Endodermal cell (in vitro differentiated cells): ENCODE measurements around the gene DIP2B. TPM values are rescaled to one million over a fixed set of nuclear protein-coding genes. Genes with fewer than 3 reads are reported as not detected.

ENCODE experiments used
- DNase-seq: peaks from one replicate; pipeline ENCODE4 v3.0.0-alpha.2; 2017
- H3K27ac ChIP-seq: 2 replicates; pipeline ENCODE4 v1.5.1; 2013; ENCODE audit warnings: mild to moderate bottlenecking, low read depth, low read length, moderate library complexity
- H3K27me3 ChIP-seq: 2 replicates; pipeline ENCODE4 v1.6.1; 2013; ENCODE audit warnings: mild to moderate bottlenecking, low read length, moderate library complexity; ENCODE audit not compliant: insufficient read depth, control insufficient read depth, poor library complexity, severe bottlenecking
- H3K36me3 ChIP-seq: 2 replicates; pipeline ENCODE4 v1.7.0; 2013; ENCODE audit warnings: mild to moderate bottlenecking, low read length, moderate library complexity; ENCODE audit not compliant: control insufficient read depth, insufficient read depth
- H3K4me1 ChIP-seq: one replicate; pipeline ENCODE4 v1.7.0; 2013; ENCODE audit warnings: low read length; ENCODE audit not compliant: control insufficient read depth, insufficient read depth
- H3K4me3 ChIP-seq: 2 replicates; pipeline ENCODE4 v1.5.1; 2013; ENCODE audit warnings: mild to moderate bottlenecking, low read length, moderate library complexity
- H3K9ac ChIP-seq: 2 replicates; pipeline ENCODE4 v1.6.1; 2013; ENCODE audit warnings: mild to moderate bottlenecking, low read length, moderate library complexity; ENCODE audit not compliant: poor library complexity, severe bottlenecking; ENCODE audit errors: extremely low read depth
- H3K9me3 ChIP-seq: 2 replicates; pipeline ENCODE4 v1.6.1; 2013; ENCODE audit warnings: mild to moderate bottlenecking, low read length, moderate library complexity; ENCODE audit not compliant: control insufficient read depth
- H3K27ac Mint-ChIP-seq: 2 replicates; pipeline ENCODE4 v1.8.0; 2020; ENCODE audit warnings: mixed read lengths
- H3K27me3 Mint-ChIP-seq: 2 replicates; pipeline ENCODE4 v1.8.0; 2021; ENCODE audit warnings: mild to moderate bottlenecking, mixed read lengths; ENCODE audit not compliant: insufficient read depth
- H3K36me3 Mint-ChIP-seq: 2 replicates; pipeline ENCODE4 v1.8.0; 2020; ENCODE audit warnings: low read depth, mixed read lengths
- H3K4me1 Mint-ChIP-seq: 2 replicates; pipeline ENCODE4 v1.8.0; 2020; ENCODE audit warnings: mixed read lengths
- H3K4me3 Mint-ChIP-seq: 2 replicates; pipeline ENCODE4 v1.8.0; 2020; ENCODE audit warnings: mild to moderate bottlenecking, moderate library complexity, mixed read lengths
- H3K9me3 Mint-ChIP-seq: 2 replicates; pipeline ENCODE4 v1.8.0; 2020; ENCODE audit warnings: mild to moderate bottlenecking, mixed read lengths
- whole genome bisulfite sequencing, 2 experiments: methylation state at CpG; one replicate each; pipeline versions ENCODE4 v1.1.5 to v1.1.7; 2013; ENCODE audit warnings: missing lambda C conversion rate in 2 of 2, mixed read lengths in 1 of 2; ENCODE audit not compliant: insufficient coverage in 1 of 2, insufficient read length in 1 of 2; 5-methylcytosine and 5-hydroxymethylcytosine counted together
- total RNA-seq, 2 donors: library from RNA; stranded (reverse); fragmentation: NEBNext Ultra II Directional in 1 of 2; extraction: Animal tissue kit (Norgen Biotek cat#: 25700) in 1 of 2; gene quantifications; 2 replicates in 1 of 2; 3 replicates in 1 of 2; pipeline ENCODE4 v1.2.1, GENCODE V29; 2021
- TF ChIP-seq, protein P1 (sequence below): fragments of 200-600 bp; sonication (generic); conservative IDR thresholded peaks from 2 replicates; pipeline ENCODE4 v1.5.0; 2021; ENCODE audit warnings: antibody characterized with exemption, mild to moderate bottlenecking

DIP2B gene
- total RNA-seq, 2 donors from 2014 or later, result 20.6 to 21.3 TPM

DNA sequence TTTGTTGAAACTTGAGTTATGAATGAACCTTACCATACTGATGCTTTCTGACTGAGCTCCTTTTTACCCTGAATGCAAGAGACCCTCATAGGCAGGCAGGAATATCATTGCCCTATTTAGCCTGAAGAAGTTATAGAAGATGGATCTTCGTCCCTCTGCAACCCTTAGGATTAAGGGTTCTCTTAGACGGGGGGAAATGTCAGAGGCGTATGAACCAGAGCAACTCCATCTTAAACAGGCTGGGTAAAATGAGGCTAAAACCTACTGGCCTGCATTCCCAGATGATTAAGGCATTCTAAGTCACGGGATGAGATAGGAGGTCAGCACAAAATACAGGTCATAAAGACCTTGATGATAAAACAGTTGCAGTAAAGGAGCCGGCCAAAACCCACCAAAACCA is 266.6 kb downstream of the DIP2B start:
- Histone ChIP-seq H3K4me3 (no peak overlapping the region), H3K36me3 (peaks cover 22% of the 10 kb centered on the region), H3K27me3 (no peaks in the 10 kb centered on the region), H3K27ac (no peak overlapping the region), H3K9ac (no peak overlapping the region), H3K9me3 (peaks cover 18% of the 10 kb centered on the region), H3K4me1 (no peaks in the 10 kb centered on the region)
- H3K4me1 Mint-ChIP-seq, result no peaks in the 10 kb centered on the region
- peaks cover 14% of the 10 kb centered on the region for H3K9me3 Mint-ChIP-seq
- WGBS, 2 experiments, result 97 to 98% methylated on average over 5 of the region's 5 CpGs
- TF ChIP-seq, protein P1, sequence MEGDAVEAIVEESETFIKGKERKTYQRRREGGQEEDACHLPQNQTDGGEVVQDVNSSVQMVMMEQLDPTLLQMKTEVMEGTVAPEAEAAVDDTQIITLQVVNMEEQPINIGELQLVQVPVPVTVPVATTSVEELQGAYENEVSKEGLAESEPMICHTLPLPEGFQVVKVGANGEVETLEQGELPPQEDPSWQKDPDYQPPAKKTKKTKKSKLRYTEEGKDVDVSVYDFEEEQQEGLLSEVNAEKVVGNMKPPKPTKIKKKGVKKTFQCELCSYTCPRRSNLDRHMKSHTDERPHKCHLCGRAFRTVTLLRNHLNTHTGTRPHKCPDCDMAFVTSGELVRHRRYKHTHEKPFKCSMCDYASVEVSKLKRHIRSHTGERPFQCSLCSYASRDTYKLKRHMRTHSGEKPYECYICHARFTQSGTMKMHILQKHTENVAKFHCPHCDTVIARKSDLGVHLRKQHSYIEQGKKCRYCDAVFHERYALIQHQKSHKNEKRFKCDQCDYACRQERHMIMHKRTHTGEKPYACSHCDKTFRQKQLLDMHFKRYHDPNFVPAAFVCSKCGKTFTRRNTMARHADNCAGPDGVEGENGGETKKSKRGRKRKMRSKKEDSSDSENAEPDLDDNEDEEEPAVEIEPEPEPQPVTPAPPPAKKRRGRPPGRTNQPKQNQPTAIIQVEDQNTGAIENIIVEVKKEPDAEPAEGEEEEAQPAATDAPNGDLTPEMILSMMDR, result no peak
- peaks cover 40% of the 10 kb centered on the region for H3K36me3 Mint-ChIP-seq
- no peak overlapping the region for H3K27ac Mint-ChIP-seq
- H3K4me3 Mint-ChIP-seq, result no peak overlapping the region
- no peaks in the 10 kb centered on the region for H3K27me3 Mint-ChIP-seq
- DNase-seq, result no peak

DNA sequence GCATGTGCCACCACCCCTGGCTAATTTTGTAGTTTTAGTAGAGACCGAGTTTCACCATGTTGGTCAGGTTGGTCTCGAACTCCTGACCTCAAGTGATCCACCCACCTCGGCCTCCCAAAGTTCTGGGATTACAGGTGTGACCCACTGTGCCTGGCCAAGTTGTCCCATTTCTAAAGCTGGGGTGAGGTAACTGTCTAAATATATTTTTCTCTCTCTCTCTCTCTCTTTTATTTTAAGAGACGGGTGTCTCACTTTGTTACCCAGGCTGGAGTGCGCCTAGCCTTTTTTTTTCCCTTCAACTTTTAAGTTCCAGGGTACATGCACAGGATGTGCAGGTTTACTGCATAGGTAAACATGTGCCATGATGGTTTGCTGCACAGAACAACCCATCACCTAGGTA is 267.7 kb downstream of the DIP2B start:
- Histone ChIP-seq H3K9ac (no peak overlapping the region), H3K27me3 (no peaks in the 10 kb centered on the region), H3K4me3 (no peak overlapping the region), H3K36me3 (peaks cover 22% of the 10 kb centered on the region), H3K27ac (no peak overlapping the region), H3K9me3 (peaks cover 18% of the 10 kb centered on the region), H3K4me1 (no peaks in the 10 kb centered on the region)
- peaks cover 14% of the 10 kb centered on the region for H3K9me3 Mint-ChIP-seq
- TF ChIP-seq, protein P1, result no peak
- H3K27ac Mint-ChIP-seq, result no peak overlapping the region
- no peak overlapping the region for H3K4me3 Mint-ChIP-seq
- 98 to 100% methylated on average over 5 of the region's 5 CpGs for WGBS, 2 experiments
- no peaks in the 10 kb centered on the region for H3K4me1 Mint-ChIP-seq
- H3K36me3 Mint-ChIP-seq, result peaks cover 43% of the 10 kb centered on the region
- no peak for DNase-seq
- no peaks in the 10 kb centered on the region for H3K27me3 Mint-ChIP-seq

DNA sequence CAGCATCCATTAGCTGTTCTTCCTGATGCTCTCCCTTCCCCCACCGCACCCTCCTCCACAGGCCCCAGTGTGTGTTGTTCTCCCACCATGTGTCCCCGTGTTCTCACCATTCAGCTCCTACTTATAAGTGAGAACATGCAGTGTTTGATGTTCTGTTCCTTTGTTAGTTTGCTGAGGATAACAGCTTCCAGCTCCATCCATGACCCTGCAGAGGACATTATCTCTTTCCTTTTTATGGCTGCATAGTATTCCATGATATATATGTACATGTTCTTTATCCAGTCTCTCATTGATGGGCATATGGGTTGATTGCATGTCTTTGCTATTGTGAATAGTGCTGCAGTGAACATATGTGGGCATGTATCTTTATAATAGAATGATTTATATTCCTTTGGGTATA is 268.1 kb downstream of the DIP2B start:
- no peaks in the 10 kb centered on the region for H3K27me3 ChIP-seq
- peaks cover 18% of the 10 kb centered on the region for H3K9me3 ChIP-seq
- 100% methylated on average over 2 of the region's 2 CpGs for WGBS, 2 experiments
- no peaks in the 10 kb centered on the region for H3K27me3 Mint-ChIP-seq
- peaks cover 22% of the 10 kb centered on the region for H3K36me3 ChIP-seq
- TF ChIP-seq, protein P1, result no peak
- no peak overlapping the region for H3K9ac ChIP-seq
- H3K4me3 Mint-ChIP-seq, result no peak overlapping the region
- H3K9me3 Mint-ChIP-seq, result peaks cover 14% of the 10 kb centered on the region
- H3K4me1 ChIP-seq, result no peaks in the 10 kb centered on the region
- no peak overlapping the region for H3K27ac Mint-ChIP-seq
- H3K27ac ChIP-seq, result no peak overlapping the region
- no peaks in the 10 kb centered on the region for H3K4me1 Mint-ChIP-seq
- no peak for DNase-seq
- no peak overlapping the region for H3K4me3 ChIP-seq
- peaks cover 43% of the 10 kb centered on the region for H3K36me3 Mint-ChIP-seq
